HG03280 (cell line): Measurements from ENCODE around the gene MRPL37.
"Not testable (repeated sequence)": the region's sequence is repeated elsewhere in the genome, so short reads cannot be mapped to it uniquely, and the experiment has no call there.

Experiments
- ATAC-seq: cut with Tn5 transposase; IDR thresholded peaks from one replicate; pipeline ENCODE4 v1.9.1; 2021; ENCODE audit warnings: mild to moderate bottlenecking, moderate library complexity; ENCODE audit not compliant: unreplicated experiment

Gene MRPL37

DNA sequence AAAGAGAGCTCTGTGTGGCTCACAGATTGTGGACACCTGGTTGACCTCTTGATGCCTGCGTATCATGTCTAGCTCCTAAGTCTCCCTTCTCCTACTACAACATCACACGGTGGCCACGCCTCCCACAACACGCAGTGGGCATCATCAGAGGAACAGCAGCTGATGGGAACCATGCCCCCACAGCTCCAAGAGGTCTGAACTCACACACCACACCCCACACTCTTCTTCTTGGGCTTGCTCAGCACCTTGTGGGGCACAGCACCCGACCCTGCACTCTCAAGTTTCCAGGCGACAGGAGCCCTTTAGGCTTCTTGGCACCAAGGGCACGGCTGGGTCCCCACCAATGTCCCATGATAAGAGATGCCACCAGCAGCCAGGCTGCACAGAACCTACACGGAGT is 28.4 kb upstream of the MRPL37 start:
- no peak for ATAC-seq

DNA sequence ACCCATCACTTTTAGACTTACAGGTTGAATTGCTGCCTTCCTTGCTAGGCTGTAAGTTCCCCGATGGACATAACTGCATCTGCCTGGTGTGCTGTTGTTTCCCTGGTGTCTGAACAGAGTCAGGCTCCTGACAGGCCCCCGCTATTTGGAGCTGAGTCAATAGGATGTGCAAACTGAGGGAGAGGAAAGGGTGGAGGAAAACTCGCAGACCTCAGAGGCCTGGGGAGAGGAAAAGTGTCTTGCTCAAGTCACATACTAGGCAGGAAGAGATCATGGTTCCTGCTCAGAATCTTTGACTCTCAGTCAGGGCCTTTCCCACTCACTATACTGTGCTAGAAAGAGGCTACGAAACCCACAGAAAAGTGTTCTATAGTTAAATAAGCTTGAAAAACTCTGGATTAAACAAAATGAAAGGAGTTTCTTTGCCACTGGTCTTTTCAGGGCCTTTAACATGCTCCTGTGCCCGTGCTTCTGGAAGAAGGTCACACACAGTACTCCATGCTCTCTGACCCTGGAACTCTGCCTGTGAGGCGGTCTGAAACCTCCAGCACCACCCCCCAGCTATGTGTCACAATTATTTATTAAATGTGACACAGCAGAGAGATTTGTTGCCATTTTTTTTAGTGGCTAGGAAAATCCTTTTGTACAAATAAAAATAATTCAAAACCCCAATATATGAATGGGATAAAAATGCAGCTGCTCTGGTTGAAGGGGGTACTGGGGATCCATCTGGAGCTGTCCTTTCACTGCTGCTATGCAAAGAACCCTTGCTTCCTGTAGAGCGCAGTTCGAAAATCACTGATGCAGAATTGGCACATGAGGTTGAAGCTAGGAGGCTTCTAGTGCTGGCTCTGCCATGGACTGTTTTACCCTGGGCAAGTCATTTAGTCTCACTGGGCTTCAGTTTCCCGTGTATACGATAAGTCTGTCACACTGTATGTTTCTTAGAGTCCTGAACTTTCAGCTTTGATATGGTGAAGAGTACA is 27.1 kb upstream of the MRPL37 start:
- ATAC-seq: no peak

DNA sequence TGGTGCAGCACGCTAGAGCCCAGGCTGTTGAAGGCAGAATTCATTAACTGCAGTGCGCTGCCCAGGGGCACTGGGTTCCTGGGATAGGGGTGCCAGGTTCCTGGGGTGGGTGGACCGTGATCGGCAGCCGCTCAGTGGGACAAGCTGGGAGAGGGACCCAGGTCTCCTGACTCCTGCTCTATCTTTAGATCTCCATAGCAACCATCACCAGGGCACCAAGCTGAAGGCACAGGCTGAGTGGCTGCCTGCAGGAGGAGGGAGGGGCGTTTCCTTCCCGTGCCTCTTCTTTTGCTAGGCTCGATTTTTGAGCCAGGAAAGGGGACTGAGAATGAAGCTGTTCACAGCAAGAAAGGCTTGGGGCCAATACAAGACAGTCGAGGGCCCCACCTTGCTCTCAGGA is 26.3 kb upstream of the MRPL37 start:
- ATAC-seq: no peak

DNA sequence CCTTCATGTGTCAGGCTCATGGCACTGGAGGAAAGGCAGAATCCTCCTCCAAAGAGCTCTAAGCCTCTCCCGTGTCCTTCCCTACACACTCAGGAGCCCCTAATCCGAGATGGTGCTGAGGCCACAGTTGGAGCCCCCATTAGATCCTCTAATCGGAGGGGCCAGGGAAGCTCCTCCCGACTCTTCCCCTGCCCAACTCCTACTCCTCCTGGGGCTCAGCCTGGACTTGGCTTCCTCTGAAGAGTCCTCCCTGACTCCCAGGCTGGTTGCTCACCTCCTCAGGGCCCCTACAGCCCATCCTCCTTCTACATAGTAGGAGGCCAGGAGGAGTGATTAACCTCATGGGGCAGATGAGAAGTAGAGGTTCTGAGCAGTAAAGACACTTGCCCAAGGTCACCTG is 25.9 kb upstream of the MRPL37 start:
- ATAC-seq: no peak

DNA sequence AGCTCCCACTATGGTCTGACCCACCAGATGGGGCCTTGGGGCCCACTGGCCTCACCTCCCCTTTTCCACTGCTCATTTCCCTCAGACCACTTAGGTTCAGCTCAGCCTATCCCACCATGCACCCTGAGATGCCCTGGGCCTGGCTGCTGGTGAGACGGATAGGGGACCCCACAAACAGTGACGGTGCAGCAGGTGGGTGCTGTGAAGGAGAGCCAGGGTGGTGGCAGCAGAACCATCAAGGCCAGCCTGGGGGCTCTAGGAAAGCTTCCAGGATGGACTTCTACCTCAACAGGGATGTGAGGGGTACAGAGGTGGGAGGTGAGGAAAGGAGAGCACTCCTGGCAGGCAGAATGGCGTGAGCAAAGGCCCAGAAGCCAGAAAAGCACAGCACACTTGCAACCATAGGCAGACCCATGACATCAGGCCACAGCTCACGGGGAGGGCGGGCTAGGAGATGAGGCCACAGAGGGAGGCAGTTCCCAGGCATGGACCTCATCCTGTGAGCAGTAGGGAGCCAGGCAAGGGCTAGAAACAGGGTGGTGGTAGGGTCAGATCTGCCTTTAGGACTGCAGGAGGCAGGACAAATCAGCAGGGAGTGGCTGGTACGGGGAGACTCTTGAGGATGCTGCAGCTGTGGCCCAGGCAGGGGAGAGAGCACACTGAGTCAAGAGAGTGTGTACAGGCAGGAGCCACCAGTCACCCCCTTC is 23.2 kb upstream of the MRPL37 start:
- no peak for ATAC-seq

DNA sequence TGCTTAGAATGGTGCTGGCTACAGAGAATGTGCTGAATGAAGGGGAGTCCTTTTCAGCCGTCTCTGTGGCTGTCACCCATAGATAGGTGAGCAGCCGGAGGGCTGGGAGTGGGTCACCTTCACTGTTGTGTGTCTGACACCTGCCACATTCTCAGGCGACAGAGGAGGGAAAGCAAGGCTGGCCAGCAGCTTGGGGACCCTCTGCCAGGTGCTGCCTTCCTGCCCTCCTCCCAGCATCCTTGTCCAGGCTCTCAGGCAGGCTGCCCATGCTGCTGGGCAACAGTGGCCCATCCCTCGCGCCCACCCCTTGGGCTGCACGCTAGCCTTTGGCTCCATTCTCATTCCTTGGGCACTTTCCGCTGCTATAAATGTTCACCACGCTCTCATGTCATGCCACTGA is 22.2 kb upstream of the MRPL37 start:
- ATAC-seq: no peak

DNA sequence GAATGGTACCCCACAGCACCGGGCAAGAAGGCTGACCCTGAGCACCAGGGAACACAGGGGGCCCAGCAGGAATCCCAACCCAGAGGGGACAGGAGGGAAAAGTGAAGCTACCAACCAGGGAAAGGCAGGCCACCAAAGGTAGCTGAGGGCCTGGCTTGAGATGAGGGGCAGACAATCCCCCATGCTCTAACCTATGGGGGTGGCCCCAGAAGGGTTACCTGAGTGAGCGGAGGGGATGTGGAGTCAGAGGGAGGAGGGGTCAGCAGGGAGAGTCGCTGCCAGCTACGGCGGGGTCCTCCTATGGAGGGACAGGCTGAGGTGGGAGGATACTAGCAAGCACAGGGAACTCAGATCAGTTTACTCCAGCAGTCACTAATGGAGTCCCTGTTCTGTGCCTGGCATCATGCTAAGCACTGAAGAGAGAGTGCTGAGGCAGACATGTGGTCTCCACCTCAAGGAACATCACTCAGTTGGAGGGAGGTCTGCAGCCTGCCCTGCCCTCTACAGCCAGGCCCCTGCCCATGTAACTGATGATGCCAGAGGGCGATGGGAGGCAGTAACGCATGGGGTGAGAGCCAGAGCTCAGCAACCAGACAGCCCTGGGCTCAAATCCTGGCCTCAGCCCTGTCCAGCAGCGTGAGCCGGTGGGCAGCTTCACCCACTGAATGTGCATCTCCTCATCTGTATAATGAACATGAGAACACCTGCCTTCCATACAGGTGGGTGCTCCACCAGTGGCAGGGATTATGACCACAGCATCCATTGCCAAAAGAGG is 21.5 kb upstream of the MRPL37 start:
- no peak for ATAC-seq

DNA sequence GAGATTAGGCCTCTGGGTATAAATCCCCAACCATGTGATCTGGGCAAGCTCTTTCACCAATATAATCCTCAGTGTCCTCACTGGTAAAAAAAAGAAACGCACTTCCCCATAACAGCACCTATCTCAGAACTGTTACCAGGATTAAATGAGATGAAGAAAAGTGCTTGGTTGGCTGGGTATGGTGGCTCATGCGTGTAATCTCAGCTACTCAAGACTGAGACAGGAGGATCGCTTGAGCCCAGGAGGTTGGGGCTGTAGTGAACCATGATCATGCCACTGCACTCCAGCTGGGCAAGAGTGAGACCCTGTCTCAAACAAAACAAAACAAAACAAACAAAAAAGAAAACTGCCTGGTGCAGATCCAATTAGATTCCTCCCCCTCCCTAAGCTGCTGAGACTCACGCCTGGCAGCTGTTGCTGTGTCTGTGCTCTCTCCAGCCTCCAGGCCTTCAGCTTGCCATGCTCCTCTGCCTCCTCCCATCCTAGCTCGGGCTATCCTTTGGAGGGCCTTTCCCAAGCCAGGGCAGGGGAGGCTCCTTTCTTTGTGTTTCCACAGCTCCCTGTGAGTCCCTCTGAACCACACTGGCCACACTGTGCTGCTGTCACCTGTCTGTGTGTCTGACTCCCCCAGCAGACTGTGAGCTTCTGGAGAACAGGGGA is 19.1 kb upstream of the MRPL37 start:
- ATAC-seq: no peak

DNA sequence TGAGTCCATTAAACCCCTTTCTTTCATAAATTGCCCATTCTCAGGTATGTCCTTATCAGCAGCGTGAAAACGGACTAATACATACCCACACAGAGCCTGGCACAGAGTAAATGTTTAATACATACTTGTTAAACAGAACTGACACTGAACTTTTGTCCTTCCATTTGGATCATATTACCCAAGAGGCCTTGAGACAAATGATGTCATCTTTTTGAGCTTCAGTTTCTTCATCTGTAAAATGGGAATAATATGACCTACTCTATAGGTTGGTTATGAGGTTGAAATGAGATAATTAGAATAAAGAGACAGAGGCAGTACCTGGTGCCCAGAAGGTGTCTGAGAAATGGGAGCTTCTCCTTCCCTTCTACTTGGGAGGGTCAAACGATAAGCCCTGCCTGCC is 13.9 kb upstream of the MRPL37 start:
- no peak for ATAC-seq

DNA sequence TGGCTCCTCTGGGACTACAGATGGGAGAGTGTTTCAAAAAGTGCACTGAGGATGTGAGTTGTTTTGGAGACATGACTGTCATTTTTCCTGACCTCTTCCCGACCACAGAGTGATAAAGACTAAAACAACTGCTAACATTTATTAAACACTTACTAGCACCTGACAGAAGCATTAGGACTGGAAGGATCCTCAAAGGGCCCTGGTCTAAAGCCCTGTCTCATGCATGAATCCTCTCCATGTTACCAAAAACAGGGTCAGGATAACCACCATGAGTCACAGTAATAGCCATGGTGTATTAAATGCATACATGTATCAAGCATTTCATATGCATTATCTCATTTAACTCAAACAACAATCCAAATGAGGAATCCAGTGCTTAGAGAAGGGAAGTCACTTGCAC is 11.7 kb upstream of the MRPL37 start:
- no peak for ATAC-seq

DNA sequence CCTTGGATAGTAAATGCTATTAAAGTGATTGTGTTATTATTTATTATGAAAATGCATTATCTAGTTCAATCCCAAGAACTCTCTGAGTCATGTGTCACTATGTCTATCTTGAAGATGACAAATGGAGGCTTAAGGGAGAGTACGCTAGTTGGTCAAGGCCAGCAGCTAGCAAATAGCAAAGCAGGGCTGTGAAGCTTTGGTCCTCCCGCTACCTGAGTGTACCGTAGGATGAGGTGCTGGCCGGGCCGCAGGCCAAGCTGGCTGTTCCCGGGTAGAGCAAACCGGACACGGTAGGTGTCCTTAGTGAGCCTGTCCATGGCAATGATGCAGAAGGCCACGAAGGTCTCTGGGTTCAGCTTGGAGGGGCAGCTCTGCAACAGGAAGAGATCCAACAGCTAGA is 9.4 kb upstream of the MRPL37 start:
- no peak for ATAC-seq

DNA sequence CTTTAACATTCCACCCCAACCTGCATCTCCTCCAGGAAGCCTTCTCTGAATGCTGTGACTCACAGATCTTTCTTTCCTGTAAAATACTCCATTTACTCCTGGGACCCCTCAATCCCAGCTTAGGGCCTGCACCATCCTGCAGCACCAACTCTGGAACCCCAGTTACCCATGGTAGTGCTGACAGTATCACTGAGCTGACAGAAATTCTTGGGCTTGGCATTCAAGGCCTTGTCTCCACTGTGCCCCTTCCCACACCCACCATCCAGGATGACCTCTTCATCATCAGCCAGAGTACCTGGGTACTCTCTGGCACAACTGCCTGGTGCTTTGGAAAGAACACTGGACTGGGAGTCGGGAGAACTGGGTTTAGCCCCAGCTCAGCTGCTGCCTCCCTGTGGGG is 8.4 kb upstream of the MRPL37 start:
- no peak for ATAC-seq

DNA sequence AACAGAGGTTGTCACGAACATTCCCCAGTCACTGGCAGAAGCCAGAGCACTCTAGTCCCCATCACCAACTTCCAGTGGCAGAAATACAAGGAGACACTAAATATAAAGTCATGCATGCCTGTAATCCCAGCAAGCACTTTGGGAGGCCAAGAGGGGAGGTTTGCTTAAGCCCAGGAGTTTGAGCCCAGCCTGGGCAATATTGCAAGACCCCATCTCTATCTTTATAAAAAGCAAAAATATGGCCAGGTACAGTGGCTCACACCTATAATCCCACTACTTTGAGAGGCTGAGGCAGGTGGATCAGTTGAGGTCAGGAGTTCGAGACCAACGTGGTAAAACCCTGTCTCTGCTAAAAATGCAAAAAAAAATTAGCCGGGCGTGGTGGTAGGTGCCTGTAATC is 6.5 kb upstream of the MRPL37 start:
- ATAC-seq: no peak

DNA sequence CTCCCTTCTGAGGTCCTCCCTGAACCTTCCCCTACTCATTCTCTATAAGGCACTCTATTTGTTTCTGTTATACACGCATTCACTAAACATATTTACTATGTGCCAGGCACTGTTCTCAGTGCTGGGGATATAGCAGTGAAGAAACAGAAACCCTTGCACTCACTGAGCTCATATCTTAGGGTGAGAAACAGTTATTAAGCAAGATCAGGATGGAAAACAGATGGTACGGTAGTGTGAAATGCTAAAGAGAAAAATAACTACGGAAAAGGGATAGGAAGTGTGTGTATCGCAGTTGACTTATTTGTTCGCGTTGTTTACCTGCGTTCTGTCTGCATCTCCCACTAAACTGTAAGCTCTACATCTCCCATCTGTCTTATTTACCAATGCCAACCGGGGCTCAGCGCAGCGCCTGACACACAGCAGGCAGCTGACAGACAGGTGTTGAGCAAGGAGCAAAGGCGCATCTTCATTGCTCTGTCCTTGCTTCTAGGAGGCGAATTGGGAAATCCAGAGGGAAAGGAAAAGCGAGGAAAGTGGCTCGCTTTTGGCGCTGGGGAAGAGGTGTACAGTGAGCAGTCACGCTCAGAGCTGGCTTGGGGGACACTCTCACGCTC is 709 bp upstream of the MRPL37 start:
- no peak for ATAC-seq

DNA sequence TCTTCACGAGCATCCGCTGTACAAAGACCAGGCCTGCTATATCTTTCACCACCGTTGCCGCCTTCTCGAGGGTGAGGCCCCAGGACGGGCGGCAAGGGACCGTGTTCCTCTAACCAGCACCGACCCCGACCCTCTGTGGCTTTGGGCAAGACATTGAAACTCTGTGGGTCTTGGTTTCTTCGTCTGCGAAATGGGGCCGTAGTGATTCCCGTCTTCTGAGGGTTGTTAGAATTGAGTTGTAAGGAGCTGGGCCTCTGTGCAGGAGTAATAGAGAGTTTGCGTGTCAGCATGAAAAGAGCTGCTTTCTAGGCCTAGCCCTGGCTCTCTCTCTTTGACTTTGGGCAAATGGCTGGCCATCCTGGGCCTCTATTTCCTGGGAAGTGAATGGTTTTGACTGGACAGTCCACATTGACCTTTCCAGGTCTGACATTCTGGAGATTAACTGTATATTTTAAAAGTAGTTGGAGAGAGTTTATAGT is 591 bp downstream of the MRPL37 start:
- peak; percentile 6 for ATAC-seq

DNA sequence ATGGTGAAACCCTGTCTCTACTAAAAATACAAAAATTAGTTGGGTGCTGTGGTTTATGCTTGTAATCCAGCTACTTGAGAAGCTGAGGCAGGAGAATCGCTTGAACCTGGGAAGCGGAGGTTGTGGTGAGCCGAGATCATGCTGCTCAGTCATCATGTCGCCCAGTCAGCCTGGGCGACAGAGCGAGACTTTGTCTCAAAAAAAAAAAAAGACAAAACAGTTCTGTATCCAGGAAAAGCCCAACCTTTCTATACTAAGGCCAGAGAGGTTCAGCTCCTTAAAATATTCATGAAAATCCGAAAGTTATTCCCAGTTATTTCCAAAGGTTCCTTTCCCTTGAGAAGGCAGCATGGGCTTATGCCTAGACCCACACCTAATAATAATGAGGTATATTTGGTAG is 4.2 kb downstream of the MRPL37 start:
- no peak for ATAC-seq

DNA sequence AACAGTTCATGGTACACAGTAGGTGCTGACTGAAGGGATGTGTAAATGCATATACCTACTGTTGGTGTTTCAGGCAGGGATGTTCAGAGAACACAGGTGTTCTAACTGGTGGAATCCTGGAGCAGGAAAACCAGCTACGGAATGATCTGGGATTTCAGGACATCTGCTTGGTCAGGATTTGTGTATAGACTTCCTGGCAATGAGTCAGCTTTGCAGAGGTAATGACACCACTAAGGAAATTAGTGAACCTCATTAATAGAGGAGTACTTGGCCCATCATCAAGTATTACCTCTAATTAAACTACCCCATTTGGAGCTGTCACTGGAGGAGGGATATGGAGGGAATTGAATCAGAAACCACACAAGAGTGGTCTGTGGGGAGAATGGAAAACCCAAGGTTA is 7.3 kb downstream of the MRPL37 start:
- no peak for ATAC-seq

DNA sequence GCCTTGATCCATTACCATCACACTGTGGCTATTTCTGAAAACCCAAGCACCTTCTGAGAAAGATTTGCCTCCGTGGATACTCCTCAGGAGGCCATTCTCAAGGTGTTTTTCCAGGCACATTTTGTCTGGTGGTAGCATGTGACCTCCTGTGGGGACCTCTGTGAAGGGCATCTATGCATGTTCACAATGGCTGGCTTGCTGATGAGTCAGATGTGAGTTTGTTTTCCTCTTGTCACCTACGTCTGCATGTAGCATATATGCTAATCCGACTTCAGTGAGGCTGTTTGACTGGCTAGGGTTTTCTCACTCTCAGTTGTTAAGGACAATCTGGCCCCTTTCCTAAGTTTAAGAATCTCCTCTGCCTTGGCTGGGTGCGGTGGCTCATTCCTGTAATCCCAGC is 7.9 kb downstream of the MRPL37 start:
- not testable (repeated sequence) for ATAC-seq

DNA sequence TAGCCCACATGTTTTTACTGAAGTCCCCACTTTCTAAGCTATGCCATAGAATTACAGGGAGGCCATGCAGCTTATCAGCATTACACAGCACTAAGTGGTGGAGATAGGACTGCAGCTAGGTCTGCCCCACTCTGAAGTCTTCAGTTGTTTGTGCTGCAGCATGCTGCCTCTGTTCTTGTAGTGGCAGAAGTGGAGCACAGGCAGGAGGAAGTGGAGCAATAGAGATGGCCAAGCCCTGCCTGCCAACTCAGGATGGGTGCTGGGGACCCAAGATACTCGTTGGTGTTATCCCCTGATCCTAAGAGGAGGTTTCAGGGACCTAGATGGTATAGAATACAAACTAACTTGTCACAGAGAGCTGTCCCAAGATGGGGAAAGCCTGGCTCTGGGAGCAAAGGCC is 12.9 kb downstream of the MRPL37 start:
- ATAC-seq: no peak

DNA sequence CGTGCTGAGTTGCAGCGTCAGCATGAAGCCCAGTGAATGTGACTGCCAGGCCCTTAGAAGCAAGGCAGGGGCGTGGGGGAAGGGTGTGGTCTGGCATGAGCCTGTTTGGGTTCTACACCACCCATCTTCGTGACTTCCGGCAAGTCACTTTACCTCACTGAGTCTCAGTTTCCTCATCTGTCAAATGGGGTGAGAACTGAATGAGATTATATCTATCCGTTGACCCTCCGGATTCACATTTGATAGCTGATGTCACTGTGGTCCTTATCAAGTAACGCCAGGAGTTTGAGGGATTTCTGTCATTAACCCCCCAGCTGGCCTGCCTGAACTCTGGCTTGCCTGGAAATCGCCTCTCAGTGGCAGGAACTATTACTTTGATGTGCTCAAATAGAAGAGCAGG is 15.6 kb downstream of the MRPL37 start:
- ATAC-seq: no peak
